Measurements from ENCODE around the gene ACSS2.
"Not testable (repeated sequence)": the region's sequence is repeated elsewhere in the genome, so short reads cannot be mapped to it uniquely, and the experiment has no call there.

The ACSS2 gene

DNA sequence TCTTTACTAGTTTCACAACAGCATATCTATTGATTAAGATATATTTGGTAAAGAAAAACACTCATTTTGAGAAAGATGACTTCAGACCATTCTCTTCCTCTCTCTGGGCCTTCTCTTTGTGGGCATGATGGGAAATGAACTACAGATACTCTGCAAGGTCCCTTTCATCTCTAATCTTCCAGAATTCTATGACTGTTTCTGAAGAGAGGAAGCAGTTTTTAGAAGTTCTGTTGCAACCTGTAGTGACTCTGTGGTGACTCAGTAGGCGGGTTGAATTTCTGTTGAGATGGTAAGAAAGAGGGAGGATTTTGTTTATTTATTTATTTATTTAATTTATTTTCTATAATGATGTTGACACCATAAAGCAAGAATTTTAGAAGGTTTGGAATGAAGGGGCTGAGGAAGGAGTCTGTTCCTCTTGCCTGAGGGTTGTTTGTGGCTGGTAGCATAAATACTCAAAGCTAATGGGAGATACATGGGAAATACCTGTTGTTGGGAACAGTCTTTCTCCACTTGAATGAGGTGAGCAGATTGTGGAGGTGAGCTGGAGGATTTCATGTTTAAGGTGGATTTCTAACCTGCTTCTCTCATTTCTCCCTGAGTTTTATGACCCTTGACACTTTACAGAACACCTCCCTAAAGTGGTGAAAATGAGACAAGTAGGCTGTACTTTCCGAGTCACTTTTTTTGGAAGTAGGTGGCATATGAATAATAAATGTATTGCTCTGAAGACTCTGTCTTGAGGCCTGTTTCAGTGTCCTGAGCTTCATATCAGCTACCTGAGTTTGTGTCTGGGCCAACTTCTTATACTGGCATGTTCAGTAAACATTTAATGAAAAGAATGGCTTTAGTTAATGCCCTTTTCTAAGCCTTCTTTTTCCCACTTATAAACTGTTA, 15.0 kb downstream of the ACSS2 start:
- peak; percentile 9 for DNase-seq (ENCODE audit: low read depth)
- no peak for TF ChIP-seq CTCF (IDR thresholded peaks at IDR 0.05; ENCODE audit: insufficient read depth, low read depth, low read length, missing control alignments)
- H3K4me3 ChIP-seq (ENCODE audit: low read depth, low read length): no peak overlapping the region

DNA sequence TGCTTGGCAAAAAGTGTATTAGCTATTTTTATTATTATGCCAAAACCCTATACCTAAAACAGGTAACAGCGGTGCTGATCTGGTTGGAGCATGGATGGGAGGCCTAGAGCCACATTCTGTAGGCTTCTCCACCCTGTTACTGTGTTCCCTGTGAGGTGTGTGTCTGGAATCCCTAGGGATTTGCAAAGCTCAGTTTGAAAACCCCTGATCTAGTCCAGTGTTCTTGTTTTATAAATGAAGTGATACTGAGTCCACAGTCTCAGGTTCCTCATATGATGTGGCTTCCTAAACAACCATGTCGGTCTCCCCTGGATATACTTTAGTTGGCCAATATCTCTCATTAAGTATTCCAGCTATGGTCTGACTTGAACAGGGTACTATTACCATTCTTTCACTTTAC, 16.3 kb downstream of the ACSS2 start:
- no peak for DNase-seq (ENCODE audit: low read depth)
- no peak overlapping the region for H3K4me3 ChIP-seq (ENCODE audit: low read depth, low read length)
- TF ChIP-seq CTCF (IDR thresholded peaks at IDR 0.05; ENCODE audit: insufficient read depth, low read depth, low read length, missing control alignments): no peak

DNA sequence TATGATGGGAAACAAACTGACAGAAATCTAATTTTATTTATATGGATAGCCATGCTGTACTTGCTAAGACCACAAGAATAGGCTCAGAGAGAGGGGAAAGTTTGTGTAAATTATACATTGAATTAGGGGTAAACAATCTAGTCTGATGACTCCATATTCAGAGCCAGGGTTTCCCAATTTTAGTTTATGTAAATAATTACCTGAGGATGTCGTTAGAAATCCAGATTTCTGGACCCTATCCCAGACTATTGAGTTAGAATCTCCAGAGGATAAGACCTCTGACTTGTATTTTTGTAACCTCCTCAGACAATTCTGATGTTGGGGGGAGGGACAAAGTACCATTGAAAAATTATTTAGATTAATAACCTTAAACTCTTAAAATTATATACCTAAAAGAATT, 18.3 kb downstream of the ACSS2 start:
- TF ChIP-seq CTCF (IDR thresholded peaks at IDR 0.05; ENCODE audit: insufficient read depth, low read depth, low read length, missing control alignments): no peak
- DNase-seq (ENCODE audit: low read depth): no peak
- no peak overlapping the region for H3K4me3 ChIP-seq (ENCODE audit: low read depth, low read length)

GRCh38 chr20:34895465-34895864, 19.1 kb downstream of the ACSS2 start:
- no peak for DNase-seq (ENCODE audit: low read depth)
- no peak for TF ChIP-seq CTCF (IDR thresholded peaks at IDR 0.05; ENCODE audit: insufficient read depth, low read depth, low read length, missing control alignments)
- no peak overlapping the region for H3K4me3 ChIP-seq (ENCODE audit: low read depth, low read length)

GRCh38 chr20:34896086-34896621, 19.7 kb downstream of the ACSS2 start:
- H3K4me3 ChIP-seq (ENCODE audit: low read depth, low read length): no peak overlapping the region
- DNase-seq (ENCODE audit: low read depth): no peak
- no peak for TF ChIP-seq CTCF (IDR thresholded peaks at IDR 0.05; ENCODE audit: insufficient read depth, low read depth, low read length, missing control alignments)

- DNase-seq (ENCODE audit: low read depth); H3K4me3 ChIP-seq (ENCODE audit: low read depth, low read length): not testable (repeated sequence)
These were observed 21.7 kb downstream of the ACSS2 start for GRCh38 chr20:34898129-34898528.

DNA sequence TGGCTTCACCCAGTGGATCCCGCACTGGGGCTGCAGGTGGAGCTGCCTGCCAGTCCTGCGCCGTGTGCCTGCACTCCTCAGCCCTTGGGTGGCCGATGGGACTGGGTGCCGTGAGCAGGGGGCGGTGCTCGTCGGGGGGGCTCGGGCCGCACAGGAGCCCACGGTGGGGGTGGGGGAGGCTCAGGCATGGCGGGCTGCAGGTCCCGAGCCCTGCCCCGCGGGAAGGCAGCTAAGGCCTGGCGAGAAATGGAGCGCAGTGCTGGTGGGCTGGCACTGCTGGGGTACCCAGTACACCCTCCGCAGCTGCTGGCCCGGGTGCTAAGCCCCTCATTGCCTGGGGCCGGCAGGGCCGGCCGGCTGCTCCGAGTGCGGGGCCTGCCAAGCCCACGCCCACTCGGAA, 22.3 kb downstream of the ACSS2 start:
- DNase-seq (ENCODE audit: low read depth); H3K4me3 ChIP-seq (ENCODE audit: low read depth, low read length): not testable (repeated sequence)

- H3K4me3 ChIP-seq (ENCODE audit: low read depth, low read length): no peak overlapping the region
- TF ChIP-seq CTCF (IDR thresholded peaks at IDR 0.05; ENCODE audit: insufficient read depth, low read depth, low read length, missing control alignments): no peak
- DNase-seq (ENCODE audit: low read depth): no peak
These were observed 27.8 kb downstream of the ACSS2 start for GRCh38 chr20:34904202-34904621.
